Mesothelial cell of epicardium (in vitro differentiated cells): ENCODE data around the gene PPT1. TPM values are rescaled to one million over a fixed set of nuclear protein-coding genes. Genes with fewer than 3 reads are reported as not detected.

ENCODE experiments used
- DNase-seq, 2 experiments: peaks; one replicate each; pipeline ENCODE4 v3.0.0; 2021; ENCODE audit warnings: low spot score in 2 of 2; ENCODE audit not compliant: unreplicated experiment in 2 of 2
- H3K27ac Mint-ChIP-seq: 2 replicates; pipeline ENCODE4 v1.8.0; 2021; ENCODE audit warnings: mixed read lengths
- H3K27me3 Mint-ChIP-seq: 2 replicates; pipeline ENCODE4 v1.8.0; 2021; ENCODE audit warnings: low read depth, mixed read lengths
- H3K36me3 Mint-ChIP-seq: 2 replicates; pipeline ENCODE4 v1.8.0; 2021; ENCODE audit warnings: mixed read lengths
- H3K4me1 Mint-ChIP-seq: 2 replicates; pipeline ENCODE4 v1.8.0; 2021; ENCODE audit warnings: mixed read lengths
- H3K4me3 Mint-ChIP-seq: 2 replicates; pipeline ENCODE4 v1.8.0; 2021; ENCODE audit warnings: mild to moderate bottlenecking, moderate library complexity, mixed read lengths
- H3K9me3 Mint-ChIP-seq: 2 replicates; pipeline ENCODE4 v1.8.0; 2021; ENCODE audit warnings: mixed read lengths
- total RNA-seq: library from RNA; stranded (reverse); gene quantifications from 3 replicates; pipeline ENCODE4 v1.2.1, GENCODE V29; 2021
- TF ChIP-seq, protein P1 (sequence below): fragments of 200-600 bp; sonication (generic); IDR thresholded peaks from one replicate; pipeline ENCODE4 v1.5.0; 2021; ENCODE audit warnings: antibody characterized with exemption; ENCODE audit not compliant: unreplicated experiment

Gene PPT1
- total RNA-seq = 81.8 to 90.9 TPM (median 85.3 TPM) in 3 replicates

GRCh38 chr1:40096977-40097782 is at the start of gene PPT1:
TSS of gene PPT1 (minus strand) at chr1:40097252. CDS start at chr1:40097238, 14 bp downstream.
- TF ChIP-seq, protein P1, sequence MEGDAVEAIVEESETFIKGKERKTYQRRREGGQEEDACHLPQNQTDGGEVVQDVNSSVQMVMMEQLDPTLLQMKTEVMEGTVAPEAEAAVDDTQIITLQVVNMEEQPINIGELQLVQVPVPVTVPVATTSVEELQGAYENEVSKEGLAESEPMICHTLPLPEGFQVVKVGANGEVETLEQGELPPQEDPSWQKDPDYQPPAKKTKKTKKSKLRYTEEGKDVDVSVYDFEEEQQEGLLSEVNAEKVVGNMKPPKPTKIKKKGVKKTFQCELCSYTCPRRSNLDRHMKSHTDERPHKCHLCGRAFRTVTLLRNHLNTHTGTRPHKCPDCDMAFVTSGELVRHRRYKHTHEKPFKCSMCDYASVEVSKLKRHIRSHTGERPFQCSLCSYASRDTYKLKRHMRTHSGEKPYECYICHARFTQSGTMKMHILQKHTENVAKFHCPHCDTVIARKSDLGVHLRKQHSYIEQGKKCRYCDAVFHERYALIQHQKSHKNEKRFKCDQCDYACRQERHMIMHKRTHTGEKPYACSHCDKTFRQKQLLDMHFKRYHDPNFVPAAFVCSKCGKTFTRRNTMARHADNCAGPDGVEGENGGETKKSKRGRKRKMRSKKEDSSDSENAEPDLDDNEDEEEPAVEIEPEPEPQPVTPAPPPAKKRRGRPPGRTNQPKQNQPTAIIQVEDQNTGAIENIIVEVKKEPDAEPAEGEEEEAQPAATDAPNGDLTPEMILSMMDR = no peak
- Mint-ChIP-seq H3K4me3 (peak within 1 kb of the TSS; percentile 87), H3K27me3 (no peaks in the 10 kb centered on the region), H3K27ac (peak within 1 kb of the TSS; percentile 83), H3K9me3 (peaks cover 4% of the 10 kb centered on the region), H3K4me1 (peaks cover 12% of the 10 kb centered on the region), H3K36me3 (peaks cover 6% of the 10 kb centered on the region)
- DNase-seq = peak; percentile 66 to 77

DNA sequence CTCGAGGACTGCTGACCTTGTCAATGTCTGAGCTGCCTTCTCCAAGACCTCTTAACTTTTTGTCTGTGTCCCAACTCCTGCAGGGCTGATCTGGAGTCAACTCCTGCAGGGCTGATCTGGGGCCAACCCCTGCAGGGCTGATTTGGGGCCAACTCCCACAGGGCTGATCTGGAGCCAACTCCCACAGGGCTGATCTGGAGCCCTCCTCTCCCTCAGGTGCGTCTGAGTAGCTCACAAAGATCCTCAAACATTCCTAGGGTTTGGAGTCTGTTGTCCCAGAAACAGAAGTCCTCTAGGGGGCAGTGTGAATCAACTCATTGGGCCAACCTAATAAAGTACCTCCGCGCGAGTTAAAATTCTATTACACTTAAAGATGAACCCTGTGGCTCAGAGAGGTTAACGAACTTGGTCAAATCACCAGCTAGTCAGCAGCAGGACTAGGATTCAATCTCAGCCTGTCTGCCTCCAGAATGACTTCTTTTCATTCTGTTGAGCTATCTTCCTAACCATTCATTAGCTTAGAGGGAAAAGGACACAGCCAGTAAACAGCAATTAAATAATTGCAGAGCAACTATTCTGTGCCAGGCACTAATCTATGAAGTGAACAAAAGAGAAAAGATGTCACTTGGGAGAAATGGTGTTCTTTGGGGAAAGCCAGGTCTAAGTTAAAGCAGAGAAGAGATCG is 47.0 kb upstream of the PPT1 start:
- DNase-seq = peak in 1 of 2 experiments; percentile 54
- Mint-ChIP-seq H3K27ac (peak overlapping the region; percentile 86), H3K9me3 (peaks cover 5% of the 10 kb centered on the region), H3K36me3 (no peaks in the 10 kb centered on the region), H3K4me1 (peaks cover 26% of the 10 kb centered on the region), H3K4me3 (no peak overlapping the region), H3K27me3 (peaks cover 47% of the 10 kb centered on the region)
- TF ChIP-seq, protein P1 = peak; percentile 75

GRCh38 chr1:40141878-40142535 is 45.0 kb upstream of the PPT1 start:
- Mint-ChIP-seq H3K4me3 (no peak overlapping the region), H3K9me3 (peaks cover 5% of the 10 kb centered on the region), H3K27me3 (peaks cover 30% of the 10 kb centered on the region), H3K27ac (peak overlapping the region; percentile 83), H3K4me1 (peaks cover 26% of the 10 kb centered on the region), H3K36me3 (no peaks in the 10 kb centered on the region)
- DNase-seq = no peak
- TF ChIP-seq, protein P1 = no peak

DNA sequence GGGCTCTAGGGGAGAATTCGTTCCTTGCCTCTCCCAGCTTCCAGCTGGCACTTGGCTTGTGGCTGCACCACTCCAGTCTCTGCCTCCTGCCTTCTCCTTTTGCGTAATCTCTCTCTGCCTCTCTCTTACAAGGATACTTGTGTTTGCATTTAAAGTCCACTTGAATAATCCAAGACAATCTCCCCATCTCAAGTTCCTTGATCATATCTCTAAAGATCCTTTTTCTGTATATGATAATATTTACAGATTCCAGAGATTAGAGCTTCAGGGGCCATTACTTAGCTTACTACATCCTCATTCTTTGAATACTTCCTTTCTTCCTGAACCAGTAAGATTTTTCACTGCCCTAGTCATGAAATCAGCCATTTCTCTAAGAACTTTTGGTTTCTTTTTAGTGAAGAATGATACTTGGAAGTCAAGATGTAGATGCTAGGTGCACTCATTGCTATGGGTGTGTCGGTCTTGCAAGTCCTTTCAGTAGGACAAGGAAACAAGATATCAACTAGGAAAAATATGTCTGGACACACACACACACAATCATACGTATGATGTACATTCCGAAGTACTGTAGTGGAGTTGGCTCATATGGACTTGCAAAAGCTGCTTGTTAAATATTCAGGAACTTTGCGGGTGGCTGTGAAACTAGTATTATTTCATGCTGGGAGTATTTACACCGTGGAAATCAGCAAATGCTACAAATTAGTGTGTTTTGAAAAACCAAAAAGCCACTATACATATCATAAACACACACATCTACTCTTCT is 43.3 kb upstream of the PPT1 start:
- H3K27ac Mint-ChIP-seq = peak overlapping the region; percentile 91
- TF ChIP-seq, protein P1 = no peak
- peaks cover 36% of the 10 kb centered on the region for H3K4me1 Mint-ChIP-seq
- H3K36me3 Mint-ChIP-seq = no peaks in the 10 kb centered on the region
- DNase-seq = no peak
- no peak overlapping the region for H3K4me3 Mint-ChIP-seq
- H3K27me3 Mint-ChIP-seq = peaks cover 14% of the 10 kb centered on the region
- peaks cover 5% of the 10 kb centered on the region for H3K9me3 Mint-ChIP-seq

GRCh38 chr1:40133839-40134238 is 36.8 kb upstream of the PPT1 start:
- DNase-seq = no peak
- TF ChIP-seq, protein P1 = no peak
- Mint-ChIP-seq H3K4me3 (no peak overlapping the region), H3K27ac (no peak overlapping the region), H3K36me3 (peaks cover 2% of the 10 kb centered on the region), H3K4me1 (peaks cover 15% of the 10 kb centered on the region), H3K27me3 (no peaks in the 10 kb centered on the region), H3K9me3 (peaks cover 15% of the 10 kb centered on the region)
